Right lobe of liver (tissue), 6 donors: Measurements from ENCODE around the gene PRLH. TPM values are rescaled to one million over a fixed set of nuclear protein-coding genes. Genes with fewer than 3 reads are reported as not detected.

Experiments
- ATAC-seq, 4 donors: fragments of 200-7000 bp; cut with Tn5 transposase; one replicate each; pipeline ENCODE4 v1.9.1; 2020; ENCODE audit warnings: mild to moderate bottlenecking in 4 of 4, moderate library complexity in 4 of 4
- DNase-seq, 3 donors: peaks; one replicate each; pipeline ENCODE4 v3.0.0-alpha.2; 2020
- H3K27ac ChIP-seq, 3 donors: fragments of 200-600 bp; one replicate each; pipeline ENCODE4 v1.8.0; 2022
- H3K27me3 ChIP-seq, 2 donors: fragments of 200-600 bp; one replicate each; pipeline ENCODE4 v1.8.0; 2022
- H3K36me3 ChIP-seq, 4 donors: fragments of 200-600 bp; sonication (generic) in 1 of 4; one replicate each; pipeline versions ENCODE4 v1.5.1 to v1.8.0; 2017 to 2022; ENCODE audit warnings: control low read depth in 1 of 4
- H3K4me1 ChIP-seq, 4 donors: fragments of 200-600 bp; sonication (generic) in 1 of 4; one replicate each; pipeline versions ENCODE4 v1.5.1 to v1.8.0; 2017 to 2022; ENCODE audit warnings: control low read depth in 1 of 4
- H3K4me3 ChIP-seq, 3 donors: fragments of 200-600 bp; one replicate each; pipeline ENCODE4 v1.8.0; 2022
- H3K9me3 ChIP-seq, 4 donors: fragments of 200-600 bp; sonication (generic) in 1 of 4; one replicate each; pipeline versions ENCODE4 v1.5.1 to v1.8.0; 2017 to 2022; ENCODE audit warnings: control low read depth in 1 of 4
- POLR2A ChIP-seq: fragments of 450-650 bp; IDR thresholded peaks from one replicate; pipeline ENCODE4 v1.6.1; 2017; ENCODE audit warnings: antibody characterized with exemption, mild to moderate bottlenecking
- WGBS: methylation state at CpG from one replicate; pipeline ENCODE4 v1.1.6; 2018; ENCODE audit warnings: low coverage, low lambda C conversion rate; ENCODE audit not compliant: insufficient coverage; ENCODE audit errors: missing lambda C conversion rate; 5-methylcytosine and 5-hydroxymethylcytosine counted together
- intact Hi-C, 2 donors: fragments of 100-400 bp; cut with DNase I; formaldehyde crosslinking; loops; one replicate each; pipeline versions ENCODE4 v1.11.2 to v1.14.1; 2022
- total RNA-seq, 6 experiments: library from RNA; depleted of rRNA in 2 of 6; stranded (reverse); fragments of >200 nt in 2 of 6; fragmentation: NEBNext Ultra II Directional in 3 of 6; extraction: Animal tissue kit (Norgen Biotek cat#: 25700) in 3 of 6; gene quantifications; one replicate each; pipeline versions ENCODE4 v1.1.0 to v1.2.4, GENCODE V29; 2016 to 2023
- TF ChIP-seq, protein P1 (sequence below), 4 donors: fragments of 200-600 bp in 3 of 4; fragments of 450-650 bp in 1 of 4; IDR thresholded peaks; one replicate each; pipeline versions ENCODE4 v1.5.1 to v1.8.0; 2016 to 2022; ENCODE audit warnings: antibody characterized with exemption in 4 of 4, mild to moderate bottlenecking in 2 of 4
- donor health status: DM: no; HTN: yes; CAD: no.
- donor health status: DM: no; HTN: no; CAD: no.
- donor health status: DM: no; HTN: no; CAD: no.
- donor health status: DM: no; HTN: yes; CAD: no.
- donor health status: DM: no; HTN: yes; CAD: no.

Gene PRLH
- total RNA-seq, 6 experiments from 2014 or later, result not detected

DNA sequence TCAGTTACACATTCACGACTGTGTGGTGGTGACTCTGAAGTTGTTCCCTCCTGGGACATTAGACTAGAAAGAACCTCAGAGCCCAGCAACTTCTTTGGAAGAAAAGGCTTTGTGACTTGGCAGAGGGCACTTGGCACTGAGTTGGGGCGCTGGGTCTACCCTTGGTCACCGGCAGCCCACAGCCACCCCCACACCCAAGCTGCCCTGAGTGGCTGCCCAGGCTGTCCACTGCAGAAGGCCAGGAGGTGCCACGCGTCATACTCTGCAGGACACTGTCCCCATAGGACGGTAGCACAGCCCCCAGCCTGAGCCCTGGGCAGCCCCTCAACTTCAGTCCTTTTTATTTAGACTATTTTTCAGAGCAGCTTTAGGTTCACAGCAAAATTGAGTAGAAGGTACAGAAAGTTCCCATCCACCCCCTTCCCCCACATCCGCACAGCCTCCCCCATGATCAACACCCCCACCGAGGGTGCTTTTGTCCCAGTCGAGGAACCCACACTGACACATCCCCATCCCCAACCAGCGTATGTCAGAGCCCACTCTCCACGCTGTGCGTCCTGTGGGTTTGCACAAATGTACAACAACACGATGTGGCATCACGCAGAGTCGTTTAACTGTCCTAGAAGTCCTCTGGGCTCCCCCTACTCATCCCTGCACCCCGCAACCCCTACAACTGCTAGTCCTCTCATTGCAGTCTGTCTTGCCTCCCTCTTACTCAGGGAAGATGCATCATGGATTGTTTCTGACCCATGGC lies 1.1 kb downstream of the PRLH start:
- ATAC-seq, result no peak
- Histone ChIP-seq H3K9me3 (no peaks in the 10 kb centered on the region), H3K27ac (no peak overlapping the region), H3K36me3 (no peaks in the 10 kb centered on the region), H3K27me3 (no peaks in the 10 kb centered on the region), H3K4me3 (no peak overlapping the region), H3K4me1 (peaks cover 0 to 6% (median 2%) of the 10 kb centered on the region in 4 donors)
- intact Hi-C loops, result loop anchor here in 1 of 2 donors (5.0 kb wide), 1 partner anchor 50 kb away; no protein-coding TSS in a partner anchor
- 87% methylated on average over 7 of the region's 16 CpGs for WGBS
- DNase-seq, result peak in 1 of 3 donors; percentile 17
- TF ChIP-seq, protein P1, sequence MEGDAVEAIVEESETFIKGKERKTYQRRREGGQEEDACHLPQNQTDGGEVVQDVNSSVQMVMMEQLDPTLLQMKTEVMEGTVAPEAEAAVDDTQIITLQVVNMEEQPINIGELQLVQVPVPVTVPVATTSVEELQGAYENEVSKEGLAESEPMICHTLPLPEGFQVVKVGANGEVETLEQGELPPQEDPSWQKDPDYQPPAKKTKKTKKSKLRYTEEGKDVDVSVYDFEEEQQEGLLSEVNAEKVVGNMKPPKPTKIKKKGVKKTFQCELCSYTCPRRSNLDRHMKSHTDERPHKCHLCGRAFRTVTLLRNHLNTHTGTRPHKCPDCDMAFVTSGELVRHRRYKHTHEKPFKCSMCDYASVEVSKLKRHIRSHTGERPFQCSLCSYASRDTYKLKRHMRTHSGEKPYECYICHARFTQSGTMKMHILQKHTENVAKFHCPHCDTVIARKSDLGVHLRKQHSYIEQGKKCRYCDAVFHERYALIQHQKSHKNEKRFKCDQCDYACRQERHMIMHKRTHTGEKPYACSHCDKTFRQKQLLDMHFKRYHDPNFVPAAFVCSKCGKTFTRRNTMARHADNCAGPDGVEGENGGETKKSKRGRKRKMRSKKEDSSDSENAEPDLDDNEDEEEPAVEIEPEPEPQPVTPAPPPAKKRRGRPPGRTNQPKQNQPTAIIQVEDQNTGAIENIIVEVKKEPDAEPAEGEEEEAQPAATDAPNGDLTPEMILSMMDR (IDR thresholded peaks at IDR 0.05), result no peak
- no peak for TF ChIP-seq POLR2A

DNA sequence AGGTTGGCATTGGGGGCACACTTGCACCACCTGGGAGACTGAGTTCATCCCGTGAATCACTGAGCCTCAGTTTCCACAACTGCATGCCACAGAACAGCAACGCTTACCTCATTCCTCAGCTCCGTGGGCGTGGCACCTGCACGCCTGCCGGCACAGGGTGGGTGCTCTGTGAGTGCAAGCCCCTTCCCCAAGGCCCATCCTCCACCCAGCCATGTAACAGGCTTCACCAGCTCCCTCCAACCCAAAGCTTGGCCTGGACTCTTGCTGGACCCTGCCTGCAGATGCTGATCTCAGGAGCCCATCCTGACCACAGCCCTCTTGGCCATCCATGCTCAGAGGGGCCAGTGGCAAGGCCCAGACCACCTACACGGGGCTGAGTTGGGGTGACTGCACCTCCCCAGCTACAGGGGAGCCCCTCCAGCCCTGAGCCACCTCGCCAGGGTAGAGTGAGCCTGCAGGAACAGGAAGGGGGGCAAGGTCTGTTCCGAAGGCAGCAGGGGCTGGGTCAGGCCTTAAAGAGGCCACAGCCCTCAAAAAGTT lies 1.8 kb downstream of the PRLH start:
- no peaks in the 10 kb centered on the region for H3K36me3 ChIP-seq
- H3K27me3 ChIP-seq, result no peaks in the 10 kb centered on the region
- no peak for TF ChIP-seq POLR2A
- TF ChIP-seq, protein P1 (IDR thresholded peaks at IDR 0.05), result no peak
- WGBS, result 93% methylated on average over 4 of the region's 9 CpGs
- H3K4me1 ChIP-seq, result peaks cover 0 to 13% (median 6%) of the 10 kb centered on the region in 4 donors
- H3K9me3 ChIP-seq, result no peaks in the 10 kb centered on the region
- intact Hi-C loops, result loop anchor here in 1 of 2 donors (5.0 kb wide), 1 partner anchor 51 kb away; no protein-coding TSS in a partner anchor
- no peak for ATAC-seq
- no peak for DNase-seq
- no peak overlapping the region for H3K4me3 ChIP-seq
- H3K27ac ChIP-seq, result no peak overlapping the region

DNA sequence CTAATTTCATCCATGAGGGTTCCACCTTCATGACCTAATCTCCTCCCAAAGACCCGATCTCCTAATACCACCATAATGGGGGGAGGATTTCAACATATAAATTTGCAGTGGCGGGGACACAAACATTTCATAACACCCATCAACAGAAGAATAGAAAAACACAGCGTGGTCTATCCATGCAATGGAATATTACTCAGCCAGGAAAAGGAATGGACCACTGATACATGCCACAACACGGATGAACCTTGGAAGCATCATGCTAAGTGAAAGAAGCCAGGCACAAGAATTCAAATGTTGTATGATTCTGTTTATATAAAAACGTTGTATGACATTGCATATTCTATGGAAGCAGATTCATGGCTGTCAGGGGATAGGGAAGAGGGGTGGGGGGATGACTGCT lies 2.7 kb downstream of the PRLH start:
- Histone ChIP-seq H3K36me3 (no peaks in the 10 kb centered on the region), H3K4me3 (no peak overlapping the region), H3K9me3 (no peaks in the 10 kb centered on the region), H3K27me3 (no peaks in the 10 kb centered on the region), H3K4me1 (peaks cover 0 to 20% (median 6%) of the 10 kb centered on the region in 4 donors), H3K27ac (no peak overlapping the region)
- TF ChIP-seq, protein P1 (IDR thresholded peaks at IDR 0.05), result no peak
- no peak for TF ChIP-seq POLR2A
- intact Hi-C loops, result loop anchor here in 1 of 2 donors (5.0 kb wide), 1 partner anchor 52 kb away; no protein-coding TSS in a partner anchor
- DNase-seq (no peak), ATAC-seq (no peak)
- WGBS, result 84% methylated on average over 4 of the region's 5 CpGs

DNA sequence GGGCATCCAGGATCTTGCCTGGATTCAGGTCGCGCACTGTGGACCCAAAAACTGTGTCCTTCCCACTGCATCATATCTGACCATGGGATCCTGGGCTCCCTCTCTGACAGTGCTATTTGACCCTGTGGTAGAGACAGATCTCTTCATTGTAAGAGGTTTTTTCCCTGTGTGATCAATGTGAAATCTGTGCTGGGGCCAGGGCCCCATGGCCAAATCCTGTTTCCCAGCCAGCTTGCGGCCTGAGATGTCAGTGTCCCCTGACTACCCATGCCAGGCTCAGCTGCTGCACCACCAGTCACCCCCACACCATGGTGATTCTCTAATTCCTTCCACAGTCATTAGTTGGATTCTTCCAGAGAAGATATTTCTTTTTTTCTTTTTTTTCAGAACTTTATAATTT lies 3.5 kb downstream of the PRLH start:
- Histone ChIP-seq H3K9me3 (no peaks in the 10 kb centered on the region), H3K36me3 (no peaks in the 10 kb centered on the region), H3K27me3 (no peaks in the 10 kb centered on the region), H3K27ac (no peak overlapping the region), H3K4me1 (peaks cover 0 to 20% (median 6%) of the 10 kb centered on the region in 4 donors), H3K4me3 (no peak overlapping the region)
- WGBS, result 95% methylated on average over 2 of the region's 3 CpGs
- ATAC-seq (no peak), DNase-seq (no peak)
- intact Hi-C loops, result loop anchor here (5.0 kb wide), 2 partner anchors 53 to 58 kb away; no protein-coding TSS in a partner anchor
- TF ChIP-seq, protein P1 (IDR thresholded peaks at IDR 0.05), result no peak
- no peak for TF ChIP-seq POLR2A
